Ishikawa (cell line): ENCODE results near the gene RBFOX1.

Experiments
- CEBPB ChIP-seq: IDR thresholded peaks from 2 replicates; pipeline ENCODE4 v1.6.1; 2012
- CREB1 ChIP-seq: IDR thresholded peaks from 2 replicates; pipeline ENCODE4 v1.6.1; 2012; ENCODE audit warnings: low read depth
- EGR1 ChIP-seq: IDR thresholded peaks from 2 replicates; pipeline ENCODE4 v1.6.1; 2012
- EP300 ChIP-seq: IDR thresholded peaks from 2 replicates; pipeline ENCODE4 v1.6.1; 2012; ENCODE audit warnings: borderline replicate concordance
- FOXM1 ChIP-seq: IDR thresholded peaks from 2 replicates; pipeline ENCODE4 v1.6.1; 2012; ENCODE audit warnings: low read depth, borderline replicate concordance
- NFIC ChIP-seq: IDR thresholded peaks from 2 replicates; pipeline ENCODE4 v1.6.1; 2012
- RAD21 ChIP-seq: IDR thresholded peaks from 2 replicates; pipeline ENCODE4 v1.6.1; 2012; ENCODE audit warnings: low read depth
- TAF1 ChIP-seq: IDR thresholded peaks from 2 replicates; pipeline ENCODE4 v1.6.1; 2012; ENCODE audit warnings: low read depth, mild to moderate bottlenecking
- TCF12 ChIP-seq: IDR thresholded peaks from 2 replicates; pipeline ENCODE4 v1.6.1; 2012; ENCODE audit warnings: low read depth
- TEAD4 ChIP-seq: IDR thresholded peaks from 2 replicates; pipeline ENCODE4 v1.6.1; 2012
- USF1 ChIP-seq: IDR thresholded peaks from 2 replicates; pipeline ENCODE4 v1.6.1; 2012
- YY1 ChIP-seq: IDR thresholded peaks from 2 replicates; pipeline ENCODE4 v1.6.1; 2012; ENCODE audit warnings: low read depth
- ZBTB7A ChIP-seq: IDR thresholded peaks from 2 replicates; pipeline ENCODE4 v1.6.1; 2012; ENCODE audit warnings: low read depth
- TF ChIP-seq, protein P1 (sequence below): IDR thresholded peaks from 2 replicates; pipeline ENCODE4 v1.6.1; 2012; ENCODE audit warnings: low read depth, mild to moderate bottlenecking
- TF ChIP-seq, protein P2 (sequence below): IDR thresholded peaks from 2 replicates; pipeline ENCODE4 v1.6.1; 2012

Gene RBFOX1

DNA sequence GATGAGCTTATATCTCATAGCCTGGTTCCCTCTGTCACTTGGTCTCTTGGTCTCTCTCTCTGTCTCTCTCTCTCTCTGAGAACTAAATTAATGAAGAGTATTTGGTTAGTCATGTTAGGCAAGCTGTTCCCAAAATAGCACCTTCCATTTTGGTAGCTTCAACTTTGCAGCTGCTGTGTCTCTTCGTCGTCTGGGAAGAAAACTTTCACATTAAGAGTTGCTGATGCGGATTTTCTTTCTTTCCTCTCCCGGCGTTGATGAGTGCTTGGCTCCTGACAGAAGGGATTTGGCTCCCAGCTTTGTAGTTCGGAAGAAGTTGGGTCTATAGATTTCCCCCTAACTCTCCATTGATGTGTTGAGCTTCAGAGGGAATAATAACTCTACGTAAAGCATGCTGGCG lies at the start of gene RBFOX1:
TSS of gene RBFOX1 (plus strand) at position 235 of the 400 bp plus-strand sequence.
- TF ChIP-seq, protein P1, sequence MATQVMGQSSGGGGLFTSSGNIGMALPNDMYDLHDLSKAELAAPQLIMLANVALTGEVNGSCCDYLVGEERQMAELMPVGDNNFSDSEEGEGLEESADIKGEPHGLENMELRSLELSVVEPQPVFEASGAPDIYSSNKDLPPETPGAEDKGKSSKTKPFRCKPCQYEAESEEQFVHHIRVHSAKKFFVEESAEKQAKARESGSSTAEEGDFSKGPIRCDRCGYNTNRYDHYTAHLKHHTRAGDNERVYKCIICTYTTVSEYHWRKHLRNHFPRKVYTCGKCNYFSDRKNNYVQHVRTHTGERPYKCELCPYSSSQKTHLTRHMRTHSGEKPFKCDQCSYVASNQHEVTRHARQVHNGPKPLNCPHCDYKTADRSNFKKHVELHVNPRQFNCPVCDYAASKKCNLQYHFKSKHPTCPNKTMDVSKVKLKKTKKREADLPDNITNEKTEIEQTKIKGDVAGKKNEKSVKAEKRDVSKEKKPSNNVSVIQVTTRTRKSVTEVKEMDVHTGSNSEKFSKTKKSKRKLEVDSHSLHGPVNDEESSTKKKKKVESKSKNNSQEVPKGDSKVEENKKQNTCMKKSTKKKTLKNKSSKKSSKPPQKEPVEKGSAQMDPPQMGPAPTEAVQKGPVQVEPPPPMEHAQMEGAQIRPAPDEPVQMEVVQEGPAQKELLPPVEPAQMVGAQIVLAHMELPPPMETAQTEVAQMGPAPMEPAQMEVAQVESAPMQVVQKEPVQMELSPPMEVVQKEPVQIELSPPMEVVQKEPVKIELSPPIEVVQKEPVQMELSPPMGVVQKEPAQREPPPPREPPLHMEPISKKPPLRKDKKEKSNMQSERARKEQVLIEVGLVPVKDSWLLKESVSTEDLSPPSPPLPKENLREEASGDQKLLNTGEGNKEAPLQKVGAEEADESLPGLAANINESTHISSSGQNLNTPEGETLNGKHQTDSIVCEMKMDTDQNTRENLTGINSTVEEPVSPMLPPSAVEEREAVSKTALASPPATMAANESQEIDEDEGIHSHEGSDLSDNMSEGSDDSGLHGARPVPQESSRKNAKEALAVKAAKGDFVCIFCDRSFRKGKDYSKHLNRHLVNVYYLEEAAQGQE = no peak
- TF ChIP-seq TAF1 = no peak
- no peak for TF ChIP-seq USF1
- no peak for TF ChIP-seq FOXM1
- no peak for TF ChIP-seq TCF12
- TF ChIP-seq ZBTB7A = no peak
- no peak for TF ChIP-seq CREB1
- no peak for TF ChIP-seq CEBPB
- no peak for TF ChIP-seq NFIC
- no peak for TF ChIP-seq EP300
- TF ChIP-seq, protein P2, sequence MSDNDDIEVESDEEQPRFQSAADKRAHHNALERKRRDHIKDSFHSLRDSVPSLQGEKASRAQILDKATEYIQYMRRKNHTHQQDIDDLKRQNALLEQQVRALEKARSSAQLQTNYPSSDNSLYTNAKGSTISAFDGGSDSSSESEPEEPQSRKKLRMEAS = no peak
- no peak for TF ChIP-seq TEAD4
- TF ChIP-seq YY1 = no peak
- TF ChIP-seq EGR1 = no peak
- no peak for TF ChIP-seq RAD21

- TF ChIP-seq USF1 = no peak
- TF ChIP-seq ZBTB7A = no peak
- TF ChIP-seq FOXM1 = no peak
- TF ChIP-seq, protein P2 = no peak
- no peak for TF ChIP-seq TCF12
- TF ChIP-seq RAD21 = no peak
- TF ChIP-seq, protein P1 = no peak
- no peak for TF ChIP-seq EGR1
- TF ChIP-seq CEBPB = no peak
- no peak for TF ChIP-seq TAF1
- TF ChIP-seq TEAD4 = no peak
- TF ChIP-seq YY1 = no peak
- no peak for TF ChIP-seq CREB1
- no peak for TF ChIP-seq NFIC
- TF ChIP-seq EP300 = no peak
Observed at GRCh38 chr16:7284780-7285179, 47.9 kb upstream of the RBFOX1 start.

DNA sequence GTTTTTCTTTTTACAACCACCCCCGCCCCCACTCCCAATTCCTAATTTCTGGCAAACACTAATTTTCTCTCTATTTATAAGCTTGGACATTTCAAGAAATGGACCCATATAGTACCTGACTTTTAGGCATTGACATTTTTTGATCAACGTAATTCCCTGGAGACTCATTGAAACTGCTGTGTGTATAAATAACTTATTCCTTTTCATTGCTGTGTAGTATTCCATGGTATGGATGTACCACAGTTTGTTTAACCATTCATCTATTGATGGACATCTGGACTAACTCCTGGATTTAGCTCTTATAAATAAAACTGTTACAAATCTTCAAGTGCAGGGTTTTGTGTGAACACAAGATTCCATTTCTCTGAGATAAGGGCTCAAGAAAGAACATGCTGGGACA lies 47.1 kb upstream of the RBFOX1 start:
- no peak for TF ChIP-seq NFIC
- no peak for TF ChIP-seq YY1
- TF ChIP-seq TEAD4 = no peak
- TF ChIP-seq RAD21 = no peak
- TF ChIP-seq CEBPB = no peak
- TF ChIP-seq, protein P2 = no peak
- no peak for TF ChIP-seq FOXM1
- no peak for TF ChIP-seq EGR1
- TF ChIP-seq TCF12 = no peak
- TF ChIP-seq TAF1 = no peak
- no peak for TF ChIP-seq USF1
- no peak for TF ChIP-seq EP300
- TF ChIP-seq, protein P1 = no peak
- TF ChIP-seq ZBTB7A = no peak
- TF ChIP-seq CREB1 = no peak

- TF ChIP-seq USF1 (no peak), TAF1 (no peak), TCF12 (no peak), FOXM1 (no peak), CREB1 (no peak), CEBPB (no peak), YY1 (no peak)
- TF ChIP-seq, protein P2 = no peak
Observed at GRCh38 chr16:7289299-7289698, 43.3 kb upstream of the RBFOX1 start.
